ENCODE measurements around the gene YEATS4.

YEATS4 gene

GRCh38 chr12:69339999-69340398 lies 19.5 kb upstream of the YEATS4 start:
- H3K4me3 ChIP-seq: no peak overlapping the region
- no peaks in the 10 kb centered on the region for H3K27me3 ChIP-seq
- no peak for TF ChIP-seq Cebpa-rat (IDR thresholded peaks at IDR 0.05)
- H4K20me1 ChIP-seq: no peaks in the 10 kb centered on the region
- no peaks in the 10 kb centered on the region for H3K4me1 ChIP-seq
- no peak overlapping the region for H3K9ac ChIP-seq
- no peak overlapping the region for H3K4me2 ChIP-seq
- H3K9me3 ChIP-seq: no peaks in the 10 kb centered on the region
- H3K36me3 ChIP-seq: no peaks in the 10 kb centered on the region
- no peak overlapping the region for H3K27ac ChIP-seq

- Histone ChIP-seq H3K36me3 (no peaks in the 10 kb centered on the region), H3K9me3 (no peaks in the 10 kb centered on the region), H3K27ac (no peak overlapping the region), H3K27me3 (no peaks in the 10 kb centered on the region), H3K9ac (no peak overlapping the region), H3K4me2 (no peak overlapping the region), H3K4me1 (no peaks in the 10 kb centered on the region), H4K20me1 (no peaks in the 10 kb centered on the region), H3K4me3 (no peak overlapping the region)
- no peak for TF ChIP-seq Cebpa-rat (IDR thresholded peaks at IDR 0.05)
These were observed 18.2 kb upstream of the YEATS4 start for GRCh38 chr12:69341328-69341727.

- Histone ChIP-seq H3K4me1 (no peaks in the 10 kb centered on the region), H3K9ac (no peak overlapping the region), H3K27ac (no peak overlapping the region), H3K27me3 (no peaks in the 10 kb centered on the region), H3K4me2 (no peak overlapping the region), H4K20me1 (no peaks in the 10 kb centered on the region), H3K9me3 (no peaks in the 10 kb centered on the region), H3K4me3 (no peak overlapping the region), H3K36me3 (no peaks in the 10 kb centered on the region)
- no peak for TF ChIP-seq Cebpa-rat (IDR thresholded peaks at IDR 0.05)
These were observed 17.1 kb upstream of the YEATS4 start for GRCh38 chr12:69342421-69342820.

GRCh38 chr12:69343357-69343756 lies 16.2 kb upstream of the YEATS4 start:
- H3K27ac ChIP-seq: no peak overlapping the region
- H3K27me3 ChIP-seq: no peaks in the 10 kb centered on the region
- no peak overlapping the region for H3K4me3 ChIP-seq

GRCh38 chr12:69343885-69344612 lies 15.5 kb upstream of the YEATS4 start:
- Histone ChIP-seq H3K36me3 (no peaks in the 10 kb centered on the region), H3K9me3 (no peaks in the 10 kb centered on the region), H3K27me3 (no peaks in the 10 kb centered on the region), H3K4me1 (peaks cover 8% of the 10 kb centered on the region; the same call in 1 of the 2 replicates), H3K4me2 (no peak overlapping the region), H3K4me3 (no peak overlapping the region), H4K20me1 (no peaks in the 10 kb centered on the region), H3K27ac (no peak overlapping the region), H3K9ac (no peak overlapping the region)
- TF ChIP-seq Cebpa-rat (IDR thresholded peaks at IDR 0.05): no peak

More at GRCh38 chr12:69343357-69343756, 16.2 kb upstream of the YEATS4 start:
- no peak overlapping the region for H3K4me2 ChIP-seq
- no peak for TF ChIP-seq Cebpa-rat (IDR thresholded peaks at IDR 0.05)
- H3K9ac ChIP-seq: no peak overlapping the region
- H3K4me1 ChIP-seq: peaks cover 8% of the 10 kb centered on the region; the same call in 1 of the 2 replicates
- no peaks in the 10 kb centered on the region for H4K20me1 ChIP-seq
- H3K36me3 ChIP-seq: no peaks in the 10 kb centered on the region
- no peaks in the 10 kb centered on the region for H3K9me3 ChIP-seq

GRCh38 chr12:69345077-69345476 lies 14.5 kb upstream of the YEATS4 start:
- no peak overlapping the region for H3K4me2 ChIP-seq
- H3K36me3 ChIP-seq: no peaks in the 10 kb centered on the region
- H3K27me3 ChIP-seq: no peaks in the 10 kb centered on the region
- no peak for TF ChIP-seq Cebpa-rat (IDR thresholded peaks at IDR 0.05)
- peaks cover 8% of the 10 kb centered on the region; the same call in 1 of the 2 replicates for H3K4me1 ChIP-seq
- H3K9ac ChIP-seq: no peak overlapping the region
- no peaks in the 10 kb centered on the region for H4K20me1 ChIP-seq
- no peaks in the 10 kb centered on the region for H3K9me3 ChIP-seq
- H3K27ac ChIP-seq: no peak overlapping the region
- H3K4me3 ChIP-seq: no peak overlapping the region

- Histone ChIP-seq H3K4me2 (no peak overlapping the region), H3K4me1 (peaks cover 8% of the 10 kb centered on the region; the same call in 1 of the 2 replicates)
- TF ChIP-seq Cebpa-rat (IDR thresholded peaks at IDR 0.05): no peak
These were observed 13.8 kb upstream of the YEATS4 start for GRCh38 chr12:69345742-69346141.

GRCh38 chr12:69348162-69348938 lies 11.2 kb upstream of the YEATS4 start, which contains the start of gene LYZ:
LYZ (plus strand) TSS chr12:69348381; CDS start chr12:69348409, 28 bp downstream.
- peak within 1 kb of the TSS; percentile 20; the same call in 1 of the 2 replicates for H3K4me2 ChIP-seq
- no peaks in the 10 kb centered on the region for H3K36me3 ChIP-seq
- TF ChIP-seq Cebpa-rat (IDR thresholded peaks at IDR 0.05): no peak
- H3K27me3 ChIP-seq: no peaks in the 10 kb centered on the region
- H3K4me3 ChIP-seq: no peak within 1 kb of the TSS
- H3K9me3 ChIP-seq: no peaks in the 10 kb centered on the region
- H4K20me1 ChIP-seq: no peaks in the 10 kb centered on the region
- H3K27ac ChIP-seq: no peak within 1 kb of the TSS
- peaks cover 8% of the 10 kb centered on the region; the same call in 1 of the 2 replicates for H3K4me1 ChIP-seq
- no peak within 1 kb of the TSS for H3K9ac ChIP-seq

More at GRCh38 chr12:69345742-69346141, 13.8 kb upstream of the YEATS4 start:
- Histone ChIP-seq H3K27ac (no peak overlapping the region), H3K36me3 (no peaks in the 10 kb centered on the region), H3K27me3 (no peaks in the 10 kb centered on the region), H3K9ac (no peak overlapping the region), H4K20me1 (no peaks in the 10 kb centered on the region), H3K9me3 (no peaks in the 10 kb centered on the region), H3K4me3 (no peak overlapping the region)

GRCh38 chr12:69350002-69350626 lies 9.4 kb upstream of the YEATS4 start:
- H3K27me3 ChIP-seq: no peaks in the 10 kb centered on the region
- H3K9me3 ChIP-seq: no peaks in the 10 kb centered on the region
- TF ChIP-seq Cebpa-rat (IDR thresholded peaks at IDR 0.05): no peak
- H3K4me3 ChIP-seq: no peak overlapping the region
- no peaks in the 10 kb centered on the region for H3K36me3 ChIP-seq
- H3K4me1 ChIP-seq: peaks cover 8% of the 10 kb centered on the region; the same call in 1 of the 2 replicates
- H3K27ac ChIP-seq: no peak overlapping the region
- H3K9ac ChIP-seq: no peak overlapping the region
- no peak overlapping the region for H3K4me2 ChIP-seq
- no peaks in the 10 kb centered on the region for H4K20me1 ChIP-seq
